ENCODE data around the gene S100A7A.
"Not testable (repeated sequence)": the region's sequence is repeated elsewhere in the genome, so short reads cannot be mapped to it uniquely, and the experiment has no call there.

S100A7A gene

GRCh38 chr1:153428073-153428638, 11.8 kb downstream of the S100A7A start:
- DNase-seq, result no peak

GRCh38 chr1:153428791-153429190, 12.5 kb downstream of the S100A7A start:
- no peak for DNase-seq

GRCh38 chr1:153429266-153430165, 13.2 kb downstream of the S100A7A start:
- DNase-seq, result no peak

- DNase-seq, result no peak
These were observed 13.8 kb downstream of the S100A7A start for GRCh38 chr1:153430166-153430553.

- DNase-seq, result no peak
These were observed 14.2 kb downstream of the S100A7A start for GRCh38 chr1:153430561-153430960.

GRCh38 chr1:153431002-153431401, 14.7 kb downstream of the S100A7A start:
- DNase-seq, result no peak

GRCh38 chr1:153431427-153431826, 15.1 kb downstream of the S100A7A start:
- DNase-seq, result no peak

GRCh38 chr1:153431928-153432327, 15.6 kb downstream of the S100A7A start:
- no peak for DNase-seq

- no peak for DNase-seq
These were observed 16.8 kb downstream of the S100A7A start for GRCh38 chr1:153432874-153433681.

- no peak for DNase-seq
These were observed 18.6 kb downstream of the S100A7A start for GRCh38 chr1:153434746-153435455.

GRCh38 chr1:153437236-153437635, 20.9 kb downstream of the S100A7A start:
- DNase-seq, result no peak

- DNase-seq, result no peak
These were observed 22.3 kb downstream of the S100A7A start for GRCh38 chr1:153438599-153438998.

- no peak for DNase-seq
These were observed 23.0 kb downstream of the S100A7A start for GRCh38 chr1:153439273-153439672.

- DNase-seq, result no peak
These were observed 25.0 kb downstream of the S100A7A start for GRCh38 chr1:153441238-153441755.

- DNase-seq, result no peak
These were observed 27.2 kb downstream of the S100A7A start for GRCh38 chr1:153443486-153443885.

- DNase-seq, result no peak
These were observed 27.8 kb downstream of the S100A7A start for GRCh38 chr1:153444078-153444477.

GRCh38 chr1:153447498-153448170, 31.3 kb downstream of the S100A7A start:
- DNase-seq, result no peak

GRCh38 chr1:153448851-153449250, 32.5 kb downstream of the S100A7A start:
- not testable (repeated sequence) for DNase-seq

- DNase-seq, result no peak
These were observed 40.1 kb downstream of the S100A7A start for GRCh38 chr1:153456396-153456795.

GRCh38 chr1:153459655-153460054, 43.3 kb downstream of the S100A7A start:
- no peak for DNase-seq

- no peak for DNase-seq
These were observed 44.2 kb downstream of the S100A7A start, which contains the start of gene S100A7 for GRCh38 chr1:153460551-153460950. Gene S100A7 (minus strand): TSS chr1:153460651. CDS start chr1:153459013, 1,638 bp downstream.

GRCh38 chr1:153462741-153463140, 46.4 kb downstream of the S100A7A start:
- DNase-seq, result not testable (repeated sequence)

Data from RPMI8226 (cell line).